Panc1 (cell line): ENCODE measurements around the gene ULBP2. TPM values are rescaled to one million over a fixed set of nuclear protein-coding genes. Genes with fewer than 3 reads are reported as not detected.
A peak's percentile ranks its signal among the peaks of the same experiment; 100 is the strongest.
"Not testable (repeated sequence)": the region's sequence is repeated elsewhere in the genome, so short reads cannot be mapped to it uniquely, and the experiment has no call there.

Experiments used
- ATAC-seq: fragments of 200-7000 bp; cut with Tn5 transposase; 2 replicates; pipeline ENCODE4 v1.9.1; 2020; ENCODE audit warnings: mild to moderate bottlenecking, moderate library complexity
- BruUV-seq: library from RNA; stranded (reverse); fragments of 400-500 nt; replicated peaks from 2 replicates; lab custom pipeline; 2021; lab: Mats Ljungman, UMichigan
- CTCF ChIA-PET: fragments of 300-600 bp; sonication (Branson Sonifier 250); formaldehyde crosslinking; loops from one replicate; lab custom pipeline; 2022; ENCODE audit warnings: antibody characterized with exemption; lab: Charles Lee
- POLR2A ChIA-PET: fragments of 300-600 bp; sonication (Branson Sonifier 250); formaldehyde crosslinking; loops from one replicate; lab custom pipeline; 2022; ENCODE audit warnings: antibody characterized with exemption; lab: Charles Lee
- DNase-seq: peaks from one replicate; pipeline ENCODE4 v3.0.0-alpha.2; 2010; ENCODE audit warnings: low read depth, low spot score
- H3K27ac ChIP-seq: 2 replicates; pipeline ENCODE4 v1.5.1; 2011; ENCODE audit warnings: mild to moderate bottlenecking, low read length, inconsistent platforms
- H3K27me3 ChIP-seq: fragments of 200-500 bp; sonication (Bioruptor generic); 2 replicates; pipeline ENCODE4 v1.6.0; 2014; ENCODE audit warnings: low read length, inconsistent platforms; ENCODE audit not compliant: control insufficient read depth, insufficient read depth
- H3K36me3 ChIP-seq: fragments of 200-500 bp; sonication (Bioruptor generic); 2 replicates; pipeline ENCODE4 v1.5.1; 2014; ENCODE audit warnings: inconsistent platforms, mild to moderate bottlenecking, low read length, moderate library complexity; ENCODE audit not compliant: control insufficient read depth, insufficient read depth
- H3K4me1 ChIP-seq: 2 replicates; pipeline ENCODE4 v1.5.1; 2011; ENCODE audit warnings: inconsistent platforms, mild to moderate bottlenecking, low read length, moderate library complexity; ENCODE audit not compliant: control insufficient read depth, insufficient read depth
- H3K4me3 ChIP-seq, 2 experiments: 2 replicates each; pipeline ENCODE4 v1.5.1; 2011 to 2012; ENCODE audit warnings: low read depth in 2 of 2, low read length in 2 of 2, mild to moderate bottlenecking in 2 of 2, inconsistent platforms in 1 of 2, moderate library complexity in 1 of 2
- H3K9me3 ChIP-seq: fragments of 200-500 bp; sonication (Bioruptor generic); 2 replicates; pipeline ENCODE4 v1.5.1; 2014; ENCODE audit warnings: low read depth, mild to moderate bottlenecking, inconsistent platforms, low read length, moderate library complexity; ENCODE audit not compliant: control insufficient read depth, insufficient read depth
- POLR2AphosphoS5 ChIP-seq: IDR thresholded peaks from 2 replicates; pipeline ENCODE4 v1.6.1; 2012; ENCODE audit warnings: mild to moderate bottlenecking, low read depth, low read length, moderate library complexity
- REST ChIP-seq, 2 experiments: IDR thresholded peaks; 2 replicates each; pipeline ENCODE4 v1.6.1; 2011 to 2012; ENCODE audit warnings: low read depth in 2 of 2, control low read depth in 1 of 2, low read length in 1 of 2, mild to moderate bottlenecking in 1 of 2, moderate library complexity in 1 of 2; ENCODE audit not compliant: insufficient read depth in 1 of 2
- SIN3A ChIP-seq: IDR thresholded peaks from 2 replicates; pipeline ENCODE4 v1.6.1; 2012; ENCODE audit warnings: low read depth, mild to moderate bottlenecking, low read length, moderate library complexity, borderline replicate concordance; ENCODE audit not compliant: insufficient read depth
- TCF7L2 ChIP-seq: IDR thresholded peaks from 2 replicates; pipeline ENCODE4 v1.6.1; 2011; ENCODE audit warnings: mild to moderate bottlenecking, low read depth, low read length, inconsistent platforms
- in situ Hi-C: cut with HindIII; loops from 2 replicates; pipeline ENCODE4 v1.10.0; 2016; ENCODE audit warnings: low sequenced_read_pairs, low pct_unique_long_range_greater_than_20kb
- intact Hi-C: fragments of 100-400 bp; cut with micrococcal nuclease; formaldehyde crosslinking; loops from one replicate; pipeline ENCODE4 v1.10.0; 2022; ENCODE audit not compliant: unreplicated experiment
- total RNA-seq: library from RNA; stranded (reverse); gene quantifications from one replicate; pipeline ENCODE4 v1.2.1, GENCODE V29; 2021; ENCODE audit not compliant: unreplicated experiment
- TF ChIP-seq, protein P1 (sequence below): fragments of 450-650 bp; IDR thresholded peaks from 2 replicates; pipeline ENCODE4 v1.5.1; 2017; ENCODE audit warnings: mild to moderate bottlenecking

The ULBP2 gene
- total RNA-seq, 1 experiment from 2014 or later, result 0.69 TPM

- ATAC-seq, result no peak
- intact Hi-C loops, result no loop called here
- peaks cover 6% of the 10 kb centered on the region for H3K4me1 ChIP-seq
- H3K27ac ChIP-seq, result no peak overlapping the region
- H3K27me3 ChIP-seq, result peaks cover 18% of the 10 kb centered on the region
- in situ Hi-C loops, result no loop called here
- no peaks in the 10 kb centered on the region for H3K36me3 ChIP-seq
- CTCF ChIA-PET, result no interaction called here
- H3K4me3 ChIP-seq, result no peak overlapping the region
- no peaks in the 10 kb centered on the region for H3K9me3 ChIP-seq
- POLR2A ChIA-PET, result no interaction called here
- no peak for DNase-seq
- BruUV-seq, result no TSS peak
- no peak for TF ChIP-seq SIN3A
- no peak for TF ChIP-seq POLR2AphosphoS5
- no peak for TF ChIP-seq REST (IDR thresholded peaks at IDR 0.05; ENCODE audit: insufficient read depth in 1 of 2, low read depth in 2 of 2, low read length in 1 of 2)
- TF ChIP-seq, protein P1, sequence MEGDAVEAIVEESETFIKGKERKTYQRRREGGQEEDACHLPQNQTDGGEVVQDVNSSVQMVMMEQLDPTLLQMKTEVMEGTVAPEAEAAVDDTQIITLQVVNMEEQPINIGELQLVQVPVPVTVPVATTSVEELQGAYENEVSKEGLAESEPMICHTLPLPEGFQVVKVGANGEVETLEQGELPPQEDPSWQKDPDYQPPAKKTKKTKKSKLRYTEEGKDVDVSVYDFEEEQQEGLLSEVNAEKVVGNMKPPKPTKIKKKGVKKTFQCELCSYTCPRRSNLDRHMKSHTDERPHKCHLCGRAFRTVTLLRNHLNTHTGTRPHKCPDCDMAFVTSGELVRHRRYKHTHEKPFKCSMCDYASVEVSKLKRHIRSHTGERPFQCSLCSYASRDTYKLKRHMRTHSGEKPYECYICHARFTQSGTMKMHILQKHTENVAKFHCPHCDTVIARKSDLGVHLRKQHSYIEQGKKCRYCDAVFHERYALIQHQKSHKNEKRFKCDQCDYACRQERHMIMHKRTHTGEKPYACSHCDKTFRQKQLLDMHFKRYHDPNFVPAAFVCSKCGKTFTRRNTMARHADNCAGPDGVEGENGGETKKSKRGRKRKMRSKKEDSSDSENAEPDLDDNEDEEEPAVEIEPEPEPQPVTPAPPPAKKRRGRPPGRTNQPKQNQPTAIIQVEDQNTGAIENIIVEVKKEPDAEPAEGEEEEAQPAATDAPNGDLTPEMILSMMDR, result no peak
- no peak for TF ChIP-seq TCF7L2
These were observed 5.1 kb upstream of the ULBP2 start for GRCh38 chr6:149936743-149937142.

DNA sequence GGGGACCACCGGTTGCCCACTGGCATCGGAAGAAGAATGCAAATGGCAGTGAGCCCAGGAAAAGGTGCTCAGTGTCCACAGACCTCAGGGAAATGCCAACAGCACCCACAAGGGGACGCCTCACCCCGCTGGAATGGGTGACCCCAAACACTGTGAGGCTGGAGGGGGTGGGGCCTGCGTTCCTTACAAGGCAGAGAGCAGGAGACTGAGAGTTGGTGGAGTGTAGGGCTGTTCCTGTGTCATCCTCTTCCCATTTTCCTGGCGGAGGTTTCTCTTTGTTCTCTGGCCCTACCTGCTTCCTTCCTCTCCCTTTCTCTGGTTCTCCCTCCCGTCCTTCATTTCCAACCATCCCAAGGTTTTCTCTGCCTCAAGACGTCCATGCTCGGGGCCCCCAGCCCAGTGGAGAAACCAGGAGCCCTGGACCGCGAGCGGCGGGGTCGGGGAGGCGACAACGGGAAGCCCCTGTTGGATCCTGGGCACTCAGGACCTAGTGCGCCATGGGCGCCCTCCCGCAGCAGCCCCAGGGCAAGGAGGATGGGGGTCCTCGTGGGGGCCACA, 3.7 kb upstream of the ULBP2 start:
- H3K27me3 ChIP-seq, result peaks cover 18% of the 10 kb centered on the region
- intact Hi-C loops, result not testable (repeated sequence)

More for the DNA sequence above, 3.7 kb upstream of the ULBP2 start:
- POLR2A ChIA-PET, BruUV-seq, H3K4me1 ChIP-seq, CTCF ChIA-PET, DNase-seq, H3K9me3 ChIP-seq, in situ Hi-C loops, H3K27ac ChIP-seq, H3K36me3 ChIP-seq: not testable (repeated sequence)
- TF ChIP-seq, protein P1, result peak; percentile 68
- H3K4me3 ChIP-seq, result peak overlapping the region; percentile 51 to 69
- peak; percentile 68 for ATAC-seq
